Right lobe of liver (tissue), 4 donors: ENCODE measurements around the gene MSH2.

Experiments used
- CTCF ChIP-seq, 4 donors: fragments of 200-600 bp in 3 of 4; fragments of 450-650 bp in 1 of 4; IDR thresholded peaks; one replicate each; pipeline versions ENCODE4 v1.5.1 to v1.8.0; 2016 to 2022; ENCODE audit warnings: antibody characterized with exemption in 4 of 4, mild to moderate bottlenecking in 2 of 4
- POLR2A ChIP-seq: fragments of 450-650 bp; IDR thresholded peaks from one replicate; pipeline ENCODE4 v1.6.1; 2017; ENCODE audit warnings: antibody characterized with exemption, mild to moderate bottlenecking
- donor health status: DM: no; HTN: no; CAD: no.
- donor health status: DM: no; HTN: no; CAD: no.
- donor health status: DM: no; HTN: yes; CAD: no.

- TF ChIP-seq CTCF (IDR thresholded peaks at IDR 0.05) (no peak), POLR2A (no peak)
These were observed 48.7 kb upstream of the MSH2 start for GRCh38 chr2:47354013-47354847.
